SW 1271 (cell line): ENCODE data around the gene TCHH.
A peak's percentile ranks its signal among the peaks of the same experiment; 100 is the strongest.
"Not testable (repeated sequence)": the region's sequence is repeated elsewhere in the genome, so short reads cannot be mapped to it uniquely, and the experiment has no call there.

Source experiments
- DNase-seq, 2 experiments: peaks; one replicate each; lab custom pipeline; 2025; lab: John Stamatoyannopoulos, UW

The TCHH gene

GRCh38 chr1:152115344-152115743 lies at the start of gene TCHH:
TCHH (minus strand) TSS chr1:152115444; CDS start chr1:152114080, 1,364 bp downstream.
- DNase-seq, result no peak

GRCh38 chr1:152164517-152165136 lies 49.4 kb upstream of the TCHH start:
- DNase-seq, result no peak

- DNase-seq, result peak; percentile 43 to 85
Observed at GRCh38 chr1:152162792-152163463, 47.7 kb upstream of the TCHH start.

- no peak for DNase-seq
Observed at GRCh38 chr1:152160576-152160975, 45.3 kb upstream of the TCHH start.

- DNase-seq, result no peak
Observed at GRCh38 chr1:152159144-152159543, 43.9 kb upstream of the TCHH start, which contains the start of gene RPTN. RPTN (minus strand) TSS chr1:152159228; CDS start chr1:152157889, 1,339 bp downstream.

GRCh38 chr1:152153996-152154395 lies 38.8 kb upstream of the TCHH start:
- no peak for DNase-seq

- DNase-seq, result no peak
Observed at GRCh38 chr1:152151646-152152045, 36.4 kb upstream of the TCHH start.

- DNase-seq, result no peak
Observed at GRCh38 chr1:152148981-152149380, 33.7 kb upstream of the TCHH start.

GRCh38 chr1:152148051-152148450 lies 32.8 kb upstream of the TCHH start:
- DNase-seq, result no peak

GRCh38 chr1:152145769-152146168 lies 30.5 kb upstream of the TCHH start:
- no peak for DNase-seq

- not testable (repeated sequence) for DNase-seq
Observed at GRCh38 chr1:152144674-152145183, 29.5 kb upstream of the TCHH start.

GRCh38 chr1:152143150-152143887 lies 28.1 kb upstream of the TCHH start:
- DNase-seq, result no peak

GRCh38 chr1:152141971-152142584 lies 26.8 kb upstream of the TCHH start:
- DNase-seq, result peak in 1 of 2 experiments; percentile 46

- no peak for DNase-seq
Observed at GRCh38 chr1:152137215-152137614, 22.0 kb upstream of the TCHH start.

GRCh38 chr1:152130186-152130585 lies 14.9 kb upstream of the TCHH start:
- no peak for DNase-seq

GRCh38 chr1:152127673-152128072 lies 12.4 kb upstream of the TCHH start:
- DNase-seq, result no peak

GRCh38 chr1:152125834-152126443 lies 10.7 kb upstream of the TCHH start:
- no peak for DNase-seq

- no peak for DNase-seq
Observed at GRCh38 chr1:152118915-152119314, 3.7 kb upstream of the TCHH start.

GRCh38 chr1:152112885-152113432 lies 2.3 kb downstream of the TCHH start:
- DNase-seq, result no peak

- DNase-seq, result peak in 1 of 2 experiments; percentile 26
Observed at GRCh38 chr1:152112101-152112884, 3.0 kb downstream of the TCHH start.

GRCh38 chr1:152111515-152111968 lies 3.7 kb downstream of the TCHH start:
- DNase-seq, result peak; percentile 4 to 61
